HG02938 (cell line): Measurements from ENCODE around the gene STIM2.
"Not testable (repeated sequence)": the region's sequence is repeated elsewhere in the genome, so short reads cannot be mapped to it uniquely, and the experiment has no call there.

ENCODE experiments used
- ATAC-seq: cut with Tn5 transposase; IDR thresholded peaks from one replicate; pipeline ENCODE4 v1.9.1; 2021; ENCODE audit warnings: mild to moderate bottlenecking, moderate library complexity; ENCODE audit not compliant: unreplicated experiment

STIM2 gene

GRCh38 chr4:26860157-26860921 lies at the start of gene STIM2:
Gene STIM2 (plus strand): TSS chr4:26860841.
- ATAC-seq = peak; percentile 55

- not testable (repeated sequence) for ATAC-seq
These were observed 49.1 kb upstream of the STIM2 start for GRCh38 chr4:26811571-26811970.

- ATAC-seq = no peak
These were observed 48.5 kb upstream of the STIM2 start for GRCh38 chr4:26812049-26812714.

- ATAC-seq = no peak
These were observed 46.9 kb upstream of the STIM2 start for GRCh38 chr4:26813698-26814097.

- no peak for ATAC-seq
These were observed 45.4 kb upstream of the STIM2 start for GRCh38 chr4:26815199-26815598.

GRCh38 chr4:26815706-26816105 lies 44.9 kb upstream of the STIM2 start:
- ATAC-seq = no peak

GRCh38 chr4:26819026-26819425 lies 41.6 kb upstream of the STIM2 start:
- ATAC-seq = no peak

GRCh38 chr4:26819478-26820095 lies 41.1 kb upstream of the STIM2 start:
- no peak for ATAC-seq

- ATAC-seq = no peak
These were observed 40.3 kb upstream of the STIM2 start for GRCh38 chr4:26820346-26820745.

- no peak for ATAC-seq
These were observed 39.6 kb upstream of the STIM2 start for GRCh38 chr4:26821031-26821430.

- no peak for ATAC-seq
These were observed 38.8 kb upstream of the STIM2 start for GRCh38 chr4:26821677-26822503.

- peak; percentile 60 for ATAC-seq
These were observed 38.1 kb upstream of the STIM2 start for GRCh38 chr4:26822546-26822945.

- ATAC-seq = not testable (repeated sequence)
These were observed 37.7 kb upstream of the STIM2 start for GRCh38 chr4:26822974-26823373.

GRCh38 chr4:26823583-26823982 lies 37.1 kb upstream of the STIM2 start:
- ATAC-seq = no peak

- ATAC-seq = no peak
These were observed 36.0 kb upstream of the STIM2 start for GRCh38 chr4:26824667-26825066.

- peak; percentile 84 for ATAC-seq
These were observed 33.9 kb upstream of the STIM2 start for GRCh38 chr4:26826721-26827120.

GRCh38 chr4:26827336-26827735 lies 33.3 kb upstream of the STIM2 start:
- not testable (repeated sequence) for ATAC-seq

GRCh38 chr4:26827798-26828197 lies 32.8 kb upstream of the STIM2 start:
- ATAC-seq = no peak

- no peak for ATAC-seq
These were observed 31.6 kb upstream of the STIM2 start for GRCh38 chr4:26829018-26829417.

- no peak for ATAC-seq
These were observed 30.6 kb upstream of the STIM2 start for GRCh38 chr4:26830033-26830432.

GRCh38 chr4:26830701-26831100 lies 29.9 kb upstream of the STIM2 start:
- ATAC-seq = no peak
